ENCODE measurements around the gene SEL1L3.

- TF ChIP-seq CTCF (conservative IDR thresholded peaks at IDR 0.05 in 1 of 2, IDR thresholded peaks at IDR 0.05 in 1 of 2; ENCODE audit: extremely low read depth in 1 of 2, insufficient read depth in 1 of 2, low read depth in 1 of 2, low read length in 2 of 2) (no peak), EZH2 (IDR thresholded peaks at IDR 0.05; ENCODE audit: borderline replicate concordance, low read length) (no peak)
Measured at GRCh38 chr4:25750874-25751273, 111.9 kb downstream of the SEL1L3 start.
